GM12801 (cell line): ENCODE data around the gene ANKRD40CL.

Experiments
- TF ChIP-seq, protein P1 (sequence below): IDR thresholded peaks from one replicate; pipeline ENCODE4 v1.5.1; 2011; ENCODE audit warnings: control low read depth; ENCODE audit not compliant: insufficient read length; ENCODE audit errors: extremely low read depth

ANKRD40CL gene

DNA sequence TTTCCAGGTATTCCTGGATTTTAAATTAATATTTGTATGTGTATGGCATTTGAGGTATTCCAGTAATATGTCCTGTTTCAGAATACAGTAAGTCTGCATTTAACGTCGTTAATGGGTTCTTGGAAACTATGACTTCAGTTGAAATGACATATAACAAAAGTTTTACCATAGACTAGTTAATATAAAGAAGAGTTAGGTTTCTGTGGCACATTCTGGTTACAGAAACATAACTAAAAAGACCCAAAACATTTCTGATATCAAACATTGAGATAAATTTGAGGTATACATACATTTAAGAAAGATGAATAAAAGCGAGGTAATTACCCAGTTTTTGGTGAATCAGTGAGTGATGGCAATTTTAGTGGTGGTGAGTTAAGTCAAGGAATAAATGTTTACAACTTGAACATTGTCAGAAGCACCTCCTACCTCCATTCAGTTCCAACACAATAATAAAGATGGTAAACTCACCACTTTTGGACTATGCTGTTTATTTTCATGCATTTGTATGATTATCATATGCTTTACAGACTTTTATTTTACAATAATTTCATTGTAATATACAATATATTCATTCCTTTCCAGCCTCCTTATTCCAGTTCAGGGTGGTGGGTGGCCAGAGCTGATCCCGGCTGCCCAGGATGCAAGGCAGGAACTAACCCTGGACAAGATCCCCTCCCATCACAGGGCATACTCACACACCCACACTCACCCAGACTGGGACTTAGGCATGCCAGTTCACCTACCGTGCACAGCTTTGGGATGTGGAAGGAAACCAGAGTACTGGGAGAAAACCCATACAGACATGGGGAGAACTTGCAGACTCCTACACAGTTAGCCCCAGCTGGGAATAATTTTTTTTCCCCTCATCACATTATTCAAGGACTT lies 38.2 kb downstream of the ANKRD40CL start:
- TF ChIP-seq, protein P1, sequence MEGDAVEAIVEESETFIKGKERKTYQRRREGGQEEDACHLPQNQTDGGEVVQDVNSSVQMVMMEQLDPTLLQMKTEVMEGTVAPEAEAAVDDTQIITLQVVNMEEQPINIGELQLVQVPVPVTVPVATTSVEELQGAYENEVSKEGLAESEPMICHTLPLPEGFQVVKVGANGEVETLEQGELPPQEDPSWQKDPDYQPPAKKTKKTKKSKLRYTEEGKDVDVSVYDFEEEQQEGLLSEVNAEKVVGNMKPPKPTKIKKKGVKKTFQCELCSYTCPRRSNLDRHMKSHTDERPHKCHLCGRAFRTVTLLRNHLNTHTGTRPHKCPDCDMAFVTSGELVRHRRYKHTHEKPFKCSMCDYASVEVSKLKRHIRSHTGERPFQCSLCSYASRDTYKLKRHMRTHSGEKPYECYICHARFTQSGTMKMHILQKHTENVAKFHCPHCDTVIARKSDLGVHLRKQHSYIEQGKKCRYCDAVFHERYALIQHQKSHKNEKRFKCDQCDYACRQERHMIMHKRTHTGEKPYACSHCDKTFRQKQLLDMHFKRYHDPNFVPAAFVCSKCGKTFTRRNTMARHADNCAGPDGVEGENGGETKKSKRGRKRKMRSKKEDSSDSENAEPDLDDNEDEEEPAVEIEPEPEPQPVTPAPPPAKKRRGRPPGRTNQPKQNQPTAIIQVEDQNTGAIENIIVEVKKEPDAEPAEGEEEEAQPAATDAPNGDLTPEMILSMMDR = no peak

DNA sequence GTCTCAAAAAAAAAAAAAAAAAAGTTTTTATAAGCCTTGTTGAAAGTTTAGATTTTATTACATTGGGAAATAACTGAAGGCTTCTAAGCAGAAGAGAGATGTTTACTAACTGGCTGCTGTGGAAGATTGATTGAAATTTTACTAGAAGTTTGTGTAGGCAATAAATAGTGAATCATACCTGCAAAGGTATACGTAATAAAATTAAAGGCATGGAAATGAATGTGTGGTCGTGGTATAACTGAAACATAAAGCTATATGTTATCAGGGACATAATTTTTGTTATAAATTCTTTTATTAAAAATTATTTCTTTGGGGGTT lies 39.2 kb downstream of the ANKRD40CL start:
- TF ChIP-seq, protein P1 = no peak

DNA sequence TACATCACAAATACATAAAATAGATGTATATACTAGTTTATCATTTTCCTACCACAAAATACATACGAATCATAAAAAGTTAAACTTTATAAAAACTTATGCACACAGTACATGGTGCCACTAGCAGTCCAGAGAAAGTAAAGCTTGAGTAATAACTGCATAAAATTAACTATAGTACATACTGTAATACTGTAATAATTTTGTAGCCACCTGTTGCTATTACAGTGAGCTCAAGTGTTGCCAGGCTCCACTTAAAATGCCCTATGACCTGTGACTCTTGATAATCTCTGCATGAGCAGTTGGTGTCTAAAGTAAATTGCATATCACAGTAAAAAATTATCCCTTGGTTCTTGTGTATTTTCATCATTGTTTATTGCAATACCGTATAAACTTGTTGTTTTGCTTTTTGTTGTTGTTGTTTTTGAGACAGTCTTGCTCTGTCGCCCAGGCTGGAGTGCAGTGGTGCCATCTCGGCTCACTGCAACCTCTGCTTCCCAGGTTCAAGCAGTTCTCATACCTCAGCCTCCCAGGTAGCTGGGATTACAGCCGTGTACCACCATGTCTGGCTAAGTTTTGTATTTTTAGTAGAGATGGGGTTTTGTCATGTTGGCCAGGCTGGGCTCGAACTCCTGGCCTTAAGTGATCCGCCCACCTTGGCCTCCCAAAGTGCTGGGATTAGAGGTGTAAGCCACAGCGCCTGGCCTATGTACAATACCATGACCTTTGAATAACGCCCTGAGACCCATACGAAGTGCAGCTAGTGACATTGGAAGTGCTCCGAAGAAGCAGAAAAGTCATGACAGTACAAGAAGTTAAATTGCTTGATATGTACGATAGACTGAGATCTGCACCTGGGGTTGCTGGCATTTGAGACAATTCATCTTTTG lies 41.3 kb downstream of the ANKRD40CL start:
- TF ChIP-seq, protein P1 = no peak

DNA sequence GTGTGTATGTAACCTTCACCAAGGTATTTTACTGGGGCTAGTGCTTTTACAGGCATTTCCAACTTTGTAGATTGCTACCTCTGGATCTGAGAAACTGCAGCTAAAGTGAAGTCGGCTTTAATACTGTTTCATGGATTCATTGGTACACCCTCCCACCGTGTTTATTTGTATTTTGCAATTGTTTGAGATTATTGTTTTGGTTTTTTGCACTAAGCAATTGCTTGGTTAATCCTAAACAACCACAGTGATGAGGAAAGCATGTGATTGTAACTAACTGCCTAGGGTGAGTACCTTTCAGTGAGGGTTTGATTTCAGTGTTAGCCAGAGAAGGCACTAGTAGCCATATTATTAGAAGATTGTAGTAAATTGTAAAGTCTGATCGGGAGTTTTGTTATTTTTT lies 44.6 kb downstream of the ANKRD40CL start:
- TF ChIP-seq, protein P1 = no peak

DNA sequence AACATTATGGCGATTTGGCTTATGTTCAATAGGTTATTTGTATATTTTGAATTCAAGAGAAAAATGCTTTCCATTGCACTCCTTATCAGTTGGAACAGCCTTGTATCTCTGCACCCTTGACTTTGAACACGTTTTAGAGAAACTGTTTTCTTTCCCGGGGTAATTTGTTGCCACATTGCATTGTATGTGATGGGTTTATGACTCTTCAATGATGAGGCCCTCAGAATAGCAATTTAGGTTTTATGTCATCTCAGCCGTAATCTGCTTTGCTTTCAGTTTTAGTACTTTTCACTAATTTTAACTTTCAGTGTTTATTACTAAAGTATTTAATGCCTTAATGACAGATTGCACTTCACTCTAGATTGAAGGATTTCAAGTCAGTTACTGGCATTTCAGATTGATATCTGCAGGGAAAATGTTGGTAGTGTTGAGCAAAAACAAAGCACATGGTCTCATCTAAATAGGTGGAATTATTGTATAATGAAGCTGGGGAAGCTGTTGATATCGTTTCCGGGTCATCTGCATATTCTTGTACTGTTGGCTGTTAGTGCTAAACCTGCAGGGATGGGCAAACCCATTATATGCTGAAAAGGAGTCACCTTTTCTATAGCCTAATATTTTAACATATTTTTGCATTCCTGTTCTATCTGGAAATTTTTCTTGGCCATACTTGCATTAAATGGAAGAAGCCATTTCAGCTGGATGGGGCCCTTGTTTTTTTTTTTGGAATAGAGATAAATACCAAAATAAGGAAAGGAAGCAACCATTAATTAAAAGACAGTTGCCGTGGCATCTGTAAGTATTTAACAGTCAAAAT lies 45.9 kb downstream of the ANKRD40CL start:
- TF ChIP-seq, protein P1 = no peak

DNA sequence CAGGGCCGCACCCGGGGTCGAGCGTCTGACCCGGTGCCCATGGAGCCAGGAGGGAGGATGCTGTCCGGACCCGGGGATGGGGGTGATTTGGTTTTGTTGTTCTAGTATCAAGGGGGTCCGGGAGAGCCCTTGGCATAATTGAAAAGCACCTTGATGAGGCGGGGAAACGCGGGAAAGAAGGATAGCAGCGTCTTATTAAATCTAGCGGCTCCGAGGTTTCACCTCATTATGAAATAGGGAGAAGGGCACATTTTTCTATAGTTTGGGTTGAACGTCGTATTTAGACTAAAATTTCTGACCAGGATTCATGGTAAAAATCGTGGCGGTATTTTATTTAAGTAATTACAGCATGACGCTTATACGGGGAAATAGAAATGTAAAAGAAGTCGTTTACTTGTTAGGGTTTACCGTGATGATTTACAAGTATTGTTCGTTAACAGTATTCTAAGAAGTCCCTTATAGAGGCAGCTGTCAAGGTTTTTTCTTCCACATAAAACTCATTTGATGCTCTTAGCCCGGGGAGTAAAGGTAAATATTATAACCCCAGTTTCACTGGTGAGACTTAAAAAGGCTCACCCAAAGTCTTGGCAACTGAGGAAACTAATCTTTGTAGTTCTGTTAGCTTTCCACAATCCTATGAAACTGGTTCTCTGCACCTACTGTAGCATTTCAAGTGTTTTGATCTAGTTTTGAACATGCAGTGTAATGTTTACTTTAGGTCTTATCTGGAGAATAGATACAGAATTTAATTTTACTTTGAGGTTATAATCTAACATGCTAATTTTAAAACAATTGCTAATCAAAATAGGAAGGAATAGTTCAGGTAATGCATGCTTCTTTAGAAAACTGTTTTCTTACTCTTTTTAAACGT lies 47.2 kb downstream of the ANKRD40CL start:
- TF ChIP-seq, protein P1 = no peak
